Measurements from ENCODE around the gene LHPP. TPM values are rescaled to one million over a fixed set of nuclear protein-coding genes. Genes with fewer than 3 reads are reported as not detected.

The LHPP gene
- total RNA-seq, 1 donor from 2014 or later: 13.9 TPM

DNA sequence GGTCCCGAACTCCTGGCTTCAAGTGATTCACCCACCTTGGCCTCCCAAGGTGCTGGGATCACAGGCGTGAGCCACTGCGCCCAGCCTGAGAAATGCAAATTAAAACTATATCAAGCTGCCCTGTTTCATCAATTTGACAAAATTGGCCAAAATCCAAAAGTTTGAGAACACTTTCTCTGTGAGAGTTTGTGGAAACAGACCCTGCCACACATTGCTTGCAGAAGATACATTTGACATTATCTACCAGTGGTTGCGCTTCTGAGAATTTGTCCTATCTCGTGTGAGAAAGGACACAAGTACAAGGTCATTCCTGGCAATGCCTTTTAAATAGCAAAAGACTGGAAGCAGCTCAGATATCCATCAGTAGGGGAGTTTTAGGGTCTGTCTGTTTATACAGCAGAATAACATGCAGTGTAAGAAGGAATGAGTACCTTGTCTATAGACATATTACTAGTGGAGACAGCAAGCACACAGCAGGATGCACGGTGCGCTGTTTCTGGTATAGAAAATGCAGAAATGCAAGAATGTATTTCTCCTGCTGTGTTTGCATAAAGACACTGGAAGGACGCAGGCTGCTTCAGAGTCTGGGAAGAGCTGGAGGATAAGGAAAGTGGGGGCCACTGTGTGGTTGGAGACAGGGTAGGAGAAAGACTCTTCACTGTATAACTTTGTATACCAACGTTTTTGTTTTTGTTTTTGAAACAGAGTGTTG, 4.3 kb downstream of the LHPP start:
- no peak for DNase-seq (ENCODE audit: low spot score)
- intact Hi-C loops (cut with DNase I): no loop called here

GRCh38 chr10:124467165-124467564, 5.5 kb downstream of the LHPP start:
- DNase-seq (ENCODE audit: low spot score): no peak
- intact Hi-C loops (cut with DNase I): no loop called here

DNA sequence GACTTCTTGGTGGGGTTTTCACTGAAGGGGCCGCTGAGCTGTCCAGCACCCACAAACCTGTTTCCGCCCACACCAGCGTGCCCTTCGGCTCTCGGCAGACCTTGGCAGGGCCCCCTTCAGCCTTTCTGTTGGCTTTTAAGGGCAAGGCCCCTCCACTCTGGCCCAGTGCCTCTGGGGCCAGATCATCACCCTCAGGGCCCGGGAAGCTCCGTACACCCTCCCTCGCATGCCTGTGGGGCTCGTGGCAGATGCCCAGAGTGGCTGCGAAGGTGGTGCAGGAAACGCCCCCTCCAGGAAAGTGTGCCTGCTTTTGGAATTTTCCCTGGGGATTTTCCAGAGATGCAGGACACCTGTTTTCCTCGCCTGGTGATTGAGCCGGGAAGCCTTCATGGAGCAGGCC, 7.0 kb downstream of the LHPP start:
- intact Hi-C loops (cut with DNase I): no loop called here
- no peak for DNase-seq (ENCODE audit: low spot score)

DNA sequence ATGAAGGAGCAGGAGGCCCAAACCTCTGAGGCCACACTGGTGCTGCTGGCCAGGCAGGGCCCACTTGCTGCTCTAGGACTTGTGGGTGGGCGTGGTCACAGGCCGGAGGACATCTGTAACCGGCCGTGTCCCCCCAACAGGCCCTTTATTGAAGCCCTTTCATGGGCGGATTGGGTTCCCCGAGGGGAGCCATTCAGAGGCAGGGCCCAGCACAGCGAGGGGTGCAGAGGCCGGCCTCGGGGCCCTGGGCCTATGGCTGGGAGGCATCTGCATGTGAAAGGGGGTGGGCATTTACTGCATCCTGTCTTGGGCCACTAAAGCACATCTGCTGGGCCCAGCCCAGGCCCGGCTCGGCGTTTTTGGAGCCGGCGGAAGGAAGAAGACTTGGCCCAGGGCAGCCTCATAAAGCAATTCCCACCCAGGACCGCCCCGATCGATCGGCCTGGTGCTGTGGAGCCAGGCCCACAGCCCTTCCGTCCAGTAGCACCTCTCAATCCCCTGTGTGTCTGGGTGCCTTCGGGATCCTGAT, 8.4 kb downstream of the LHPP start:
- DNase-seq (ENCODE audit: low spot score): no peak
- intact Hi-C loops (cut with DNase I): no loop called here

DNA sequence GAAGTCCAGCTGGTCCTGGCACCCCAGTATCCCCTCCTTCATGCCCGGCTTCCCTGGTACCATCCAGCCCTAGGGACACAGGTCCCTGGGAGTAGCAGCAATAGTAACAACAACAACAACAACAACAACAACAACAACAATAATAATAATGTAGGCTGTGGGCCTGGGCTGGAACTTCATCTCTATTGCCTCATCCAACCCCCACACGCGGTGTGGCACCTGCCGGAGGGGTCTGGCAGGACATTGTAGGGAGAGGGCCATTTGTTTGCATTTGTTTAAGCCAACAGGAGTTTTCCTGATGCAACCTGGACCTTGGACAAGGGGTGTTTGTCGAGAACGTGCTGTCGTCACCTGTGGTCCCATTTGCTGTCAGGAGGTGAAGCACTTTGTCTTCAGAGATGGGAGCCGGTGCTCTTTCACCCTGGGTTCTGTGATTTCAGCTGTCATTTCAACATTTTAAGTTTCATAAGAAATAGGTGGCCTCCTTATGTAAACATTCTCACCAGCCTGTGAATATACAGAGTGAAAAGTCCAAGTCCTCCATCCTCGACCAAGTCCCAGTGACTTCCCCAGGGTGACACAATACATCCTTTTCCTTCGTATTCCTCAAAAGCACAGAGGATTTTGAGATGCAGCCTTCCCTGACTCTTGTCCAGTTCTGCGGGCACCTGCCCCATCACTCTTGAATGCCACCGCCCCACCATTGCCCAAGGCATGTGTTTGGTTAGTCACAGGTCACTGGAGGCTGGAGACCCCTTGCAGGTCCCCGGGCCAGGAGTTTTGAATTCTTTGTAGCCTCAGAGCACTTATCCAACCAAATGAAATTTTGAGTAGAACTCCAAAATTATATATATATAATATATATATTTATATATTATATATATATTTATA, 9.2 kb downstream of the LHPP start:
- no peak for DNase-seq (ENCODE audit: low spot score)
- intact Hi-C loops (cut with DNase I): no loop called here

GRCh38 chr10:124472071-124472470, 10.4 kb downstream of the LHPP start:
- DNase-seq (ENCODE audit: low spot score): no peak
- intact Hi-C loops (cut with DNase I): no loop called here

DNA sequence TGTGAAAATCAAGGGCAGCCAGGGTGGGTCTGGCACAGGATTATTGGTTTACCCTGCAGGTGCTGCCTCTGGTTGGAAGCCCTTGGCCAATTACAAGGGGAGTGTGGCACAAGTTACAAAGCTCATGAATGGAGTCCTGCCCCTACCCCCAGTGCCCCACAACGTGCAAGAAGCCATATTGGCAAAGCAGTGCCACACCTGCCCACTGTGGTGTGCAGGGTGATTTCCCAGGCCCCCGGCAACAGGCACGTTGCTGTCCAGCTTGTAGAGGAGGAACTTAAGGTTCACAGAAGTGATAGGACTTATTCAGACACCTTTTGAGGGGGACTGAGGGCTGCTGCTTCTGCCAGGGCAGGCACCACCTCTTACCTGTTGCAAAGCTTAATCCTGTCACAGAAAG, 11.4 kb downstream of the LHPP start:
- intact Hi-C loops (cut with DNase I): no loop called here
- no peak for DNase-seq (ENCODE audit: low spot score)

- no peak for DNase-seq (ENCODE audit: low spot score)
- intact Hi-C loops (cut with DNase I): no loop called here
These were observed 13.0 kb downstream of the LHPP start for GRCh38 chr10:124474514-124475070.

- no peak for DNase-seq (ENCODE audit: low spot score)
- intact Hi-C loops (cut with DNase I): no loop called here
These were observed 14.6 kb downstream of the LHPP start for GRCh38 chr10:124476043-124476725.

DNA sequence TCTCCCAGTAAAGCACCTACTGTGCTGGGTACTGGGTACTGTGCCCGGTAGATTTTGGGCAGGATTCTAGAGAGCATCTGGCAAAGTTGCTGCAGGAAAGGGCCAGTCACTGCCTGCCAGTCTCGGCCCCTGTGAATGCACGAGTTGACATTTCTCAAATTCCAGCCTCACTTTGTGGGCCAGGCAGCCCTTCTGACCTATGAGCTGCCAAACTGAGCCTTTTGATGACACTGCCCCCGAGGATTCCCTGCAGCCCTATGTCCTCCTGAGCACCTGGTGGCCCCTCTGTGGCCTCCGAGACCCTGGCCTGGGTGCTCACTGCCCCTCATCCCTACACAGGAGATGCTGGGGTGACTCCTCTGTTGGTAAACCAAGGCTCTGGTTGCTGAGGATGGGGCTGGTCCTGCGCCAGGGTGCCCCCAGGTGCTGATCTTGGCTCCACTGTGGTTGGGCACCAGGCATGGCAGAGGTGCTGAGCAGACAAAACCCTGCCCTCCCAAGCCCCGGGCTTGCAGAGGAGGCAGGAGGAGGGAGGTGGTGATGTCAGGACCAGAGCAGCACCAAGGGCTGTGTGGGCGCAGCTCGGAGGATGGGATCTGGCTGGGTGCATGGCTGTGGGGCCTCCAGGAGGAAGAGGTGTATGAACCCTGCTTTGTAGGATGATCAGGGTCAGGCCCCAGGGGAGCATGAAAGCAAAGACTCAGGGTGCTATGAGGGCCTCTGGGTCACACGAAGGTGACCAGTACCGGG, 16.2 kb downstream of the LHPP start:
- DNase-seq (ENCODE audit: low spot score): no peak
- intact Hi-C loops (cut with DNase I): no loop called here

DNA sequence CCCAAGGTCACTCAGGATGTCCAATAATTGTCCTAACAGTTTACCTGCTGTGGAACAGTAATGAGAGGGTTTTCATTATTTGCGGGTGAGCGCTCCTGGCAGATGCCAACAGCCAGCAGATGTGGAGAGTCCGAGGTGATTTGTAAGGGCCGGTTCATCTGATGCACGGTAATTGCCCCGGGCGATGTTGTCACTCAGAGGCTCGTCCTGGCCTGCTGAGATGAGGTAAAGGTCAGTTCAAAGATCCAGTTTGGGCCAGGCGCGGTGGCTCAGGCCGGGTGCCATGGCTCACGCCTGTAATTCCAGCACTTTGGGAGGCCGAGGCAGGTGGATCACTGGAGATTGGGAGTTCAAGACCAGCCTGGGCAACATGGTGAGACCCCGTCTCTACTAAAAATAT, 16.9 kb downstream of the LHPP start:
- intact Hi-C loops (cut with DNase I): no loop called here
- no peak for DNase-seq (ENCODE audit: low spot score)

GRCh38 chr10:124480860-124481259, 19.2 kb downstream of the LHPP start:
- DNase-seq (ENCODE audit: low spot score): no peak
- intact Hi-C loops (cut with DNase I): no loop called here

- intact Hi-C loops (cut with DNase I): no loop called here
- no peak for DNase-seq (ENCODE audit: low spot score)
These were observed 20.1 kb downstream of the LHPP start for GRCh38 chr10:124481717-124482116.

DNA sequence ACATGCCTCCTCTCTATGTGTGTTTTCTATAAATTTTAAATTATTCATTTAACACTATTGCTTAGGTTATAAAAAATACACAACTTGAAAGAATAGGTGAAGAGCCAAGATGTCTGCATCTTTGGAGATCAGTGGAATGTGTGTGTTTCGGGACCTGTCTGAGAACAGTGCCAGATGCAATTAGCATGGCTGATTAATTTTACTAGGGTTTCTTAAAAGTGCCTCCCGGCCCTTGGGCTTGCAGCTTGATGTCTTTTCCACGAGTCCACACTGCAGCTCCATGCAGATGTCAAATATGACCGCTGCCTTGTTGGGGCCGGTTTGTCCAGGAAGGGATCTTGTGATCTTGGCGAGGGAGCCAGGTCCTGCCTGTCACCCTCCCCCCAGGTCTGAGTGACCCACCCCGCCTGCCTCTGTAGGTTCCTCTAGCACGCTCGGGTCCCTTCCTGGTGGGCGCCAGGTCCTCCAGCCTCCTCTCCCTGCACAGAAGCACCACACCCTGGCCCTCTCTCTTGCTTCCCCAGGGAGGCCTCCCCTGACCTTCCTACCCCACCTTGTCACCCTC, 20.7 kb downstream of the LHPP start:
- DNase-seq (ENCODE audit: low spot score): no peak
- intact Hi-C loops (cut with DNase I): no loop called here

- intact Hi-C loops (cut with DNase I): no loop called here
- DNase-seq (ENCODE audit: low spot score): no peak
These were observed 21.3 kb downstream of the LHPP start for GRCh38 chr10:124482876-124483275.

DNA sequence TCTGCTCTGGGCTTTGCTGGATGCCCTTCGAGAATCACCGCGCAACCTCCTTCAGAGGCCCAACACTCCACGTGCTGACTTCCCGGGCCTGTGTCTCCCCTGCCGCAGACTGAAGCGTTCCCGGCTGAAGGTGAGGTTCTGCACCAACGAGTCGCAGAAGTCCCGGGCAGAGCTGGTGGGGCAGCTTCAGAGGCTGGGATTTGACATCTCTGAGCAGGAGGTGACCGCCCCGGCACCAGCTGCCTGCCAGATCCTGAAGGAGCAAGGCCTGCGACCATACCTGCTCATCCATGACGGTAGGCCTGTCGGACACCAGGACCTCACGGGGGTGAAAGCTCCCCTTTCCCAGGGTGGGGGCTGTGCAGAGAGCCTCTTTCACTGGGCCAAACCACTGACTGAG, 22.4 kb downstream of the LHPP start:
- intact Hi-C loops (cut with DNase I): no loop called here
- DNase-seq (ENCODE audit: low spot score): no peak

DNA sequence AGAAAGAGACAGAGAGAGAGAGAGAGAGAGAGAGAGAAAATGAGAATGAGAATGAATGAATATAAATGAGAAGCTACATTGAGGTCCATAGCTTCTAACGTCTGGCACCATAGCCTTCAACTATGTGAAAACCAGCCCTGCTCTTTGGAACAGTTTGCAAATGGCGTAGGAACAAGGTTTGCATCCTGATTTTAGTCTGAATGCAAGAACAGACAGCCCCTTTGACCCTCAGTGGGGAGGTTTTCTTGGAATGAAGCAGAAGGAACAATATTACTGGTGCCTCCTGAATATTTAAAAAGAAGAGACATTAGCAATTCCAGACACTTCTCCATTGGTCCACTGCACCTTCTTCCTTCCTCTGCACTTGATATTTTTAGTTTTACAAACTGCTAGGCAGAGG, 23.0 kb downstream of the LHPP start:
- intact Hi-C loops (cut with DNase I): no loop called here
- DNase-seq (ENCODE audit: low spot score): no peak

- intact Hi-C loops (cut with DNase I): no loop called here
- DNase-seq (ENCODE audit: low spot score): no peak
These were observed 25.0 kb downstream of the LHPP start for GRCh38 chr10:124486635-124487034.

DNA sequence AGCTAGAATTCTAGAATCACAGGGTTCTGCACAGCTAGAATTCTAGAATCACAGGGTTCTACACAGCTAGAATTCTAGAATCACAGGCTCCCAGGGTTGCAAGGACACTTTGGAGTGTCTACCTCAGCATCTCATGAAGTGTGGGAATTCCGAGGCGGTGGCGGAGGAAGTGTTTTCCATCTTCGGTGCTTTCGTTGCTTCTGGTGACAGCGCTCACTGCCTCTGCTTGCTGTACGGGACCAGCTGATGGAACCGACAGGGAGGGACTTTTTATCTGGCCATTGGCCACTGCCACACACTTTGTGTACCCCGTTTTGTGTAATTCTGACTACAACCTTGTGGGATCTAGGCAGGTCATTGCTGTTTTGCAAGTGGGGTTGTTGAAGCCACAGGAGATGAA, 29.5 kb downstream of the LHPP start:
- no peak for DNase-seq (ENCODE audit: low spot score)
- intact Hi-C loops (cut with DNase I): no loop called here

All from cardiac septum (tissue), 1 donor.